Measurements from ENCODE around the gene CAMK1D.

DNA sequence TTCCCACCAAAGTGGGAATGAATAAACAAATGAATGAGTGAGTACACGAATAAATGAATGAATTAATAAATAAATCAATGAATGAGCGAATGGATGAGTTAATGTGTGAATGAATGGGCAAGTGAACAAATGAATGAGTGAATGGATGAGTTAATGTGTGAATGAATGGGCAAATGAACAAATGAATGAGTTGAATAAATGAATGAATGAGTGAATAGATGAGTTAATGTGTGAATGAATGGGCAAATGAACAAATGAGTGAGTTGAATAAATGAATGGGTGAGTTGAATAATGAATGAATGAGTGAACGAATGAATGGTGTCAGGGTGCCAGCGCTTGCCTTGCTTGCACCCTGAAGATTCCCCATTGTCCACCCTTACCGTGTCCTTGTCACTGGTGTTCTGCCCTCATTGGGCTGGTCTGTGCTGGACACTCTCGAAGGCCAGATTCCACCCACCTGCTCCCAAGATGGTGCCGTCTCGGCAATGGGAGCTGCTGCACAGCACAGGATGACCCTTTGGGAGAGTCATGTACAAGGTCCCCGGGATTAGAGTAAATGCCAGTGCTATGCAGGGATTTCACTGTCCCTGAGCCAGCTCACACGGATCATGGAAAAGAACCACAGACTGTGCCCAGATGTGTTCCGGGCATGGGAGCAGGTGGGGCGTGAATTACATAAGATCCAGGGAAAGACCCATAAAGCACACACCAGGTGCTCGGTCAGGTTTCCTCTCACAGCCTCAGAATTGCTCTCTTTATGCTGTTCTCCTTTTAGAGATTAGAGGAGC lies 83.2 kb downstream of the CAMK1D start:
- TF ChIP-seq, protein P1, sequence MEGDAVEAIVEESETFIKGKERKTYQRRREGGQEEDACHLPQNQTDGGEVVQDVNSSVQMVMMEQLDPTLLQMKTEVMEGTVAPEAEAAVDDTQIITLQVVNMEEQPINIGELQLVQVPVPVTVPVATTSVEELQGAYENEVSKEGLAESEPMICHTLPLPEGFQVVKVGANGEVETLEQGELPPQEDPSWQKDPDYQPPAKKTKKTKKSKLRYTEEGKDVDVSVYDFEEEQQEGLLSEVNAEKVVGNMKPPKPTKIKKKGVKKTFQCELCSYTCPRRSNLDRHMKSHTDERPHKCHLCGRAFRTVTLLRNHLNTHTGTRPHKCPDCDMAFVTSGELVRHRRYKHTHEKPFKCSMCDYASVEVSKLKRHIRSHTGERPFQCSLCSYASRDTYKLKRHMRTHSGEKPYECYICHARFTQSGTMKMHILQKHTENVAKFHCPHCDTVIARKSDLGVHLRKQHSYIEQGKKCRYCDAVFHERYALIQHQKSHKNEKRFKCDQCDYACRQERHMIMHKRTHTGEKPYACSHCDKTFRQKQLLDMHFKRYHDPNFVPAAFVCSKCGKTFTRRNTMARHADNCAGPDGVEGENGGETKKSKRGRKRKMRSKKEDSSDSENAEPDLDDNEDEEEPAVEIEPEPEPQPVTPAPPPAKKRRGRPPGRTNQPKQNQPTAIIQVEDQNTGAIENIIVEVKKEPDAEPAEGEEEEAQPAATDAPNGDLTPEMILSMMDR (IDR thresholded peaks at IDR 0.05): no peak
- TF ChIP-seq POLR2A (IDR thresholded peaks at IDR 0.05) (no peak), POLR2AphosphoS5 (IDR thresholded peaks at IDR 0.05; ENCODE audit: insufficient read depth in 1 of 2, low read depth in 1 of 2) (no peak)
